ENCODE results near the gene VMO1.
A peak's percentile ranks its signal among the peaks of the same experiment; 100 is the strongest.
"Not testable (repeated sequence)": the region's sequence is repeated elsewhere in the genome, so short reads cannot be mapped to it uniquely, and the experiment has no call there.

Gene VMO1, protein sequence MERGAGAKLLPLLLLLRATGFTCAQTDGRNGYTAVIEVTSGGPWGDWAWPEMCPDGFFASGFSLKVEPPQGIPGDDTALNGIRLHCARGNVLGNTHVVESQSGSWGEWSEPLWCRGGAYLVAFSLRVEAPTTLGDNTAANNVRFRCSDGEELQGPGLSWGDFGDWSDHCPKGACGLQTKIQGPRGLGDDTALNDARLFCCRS

DNA sequence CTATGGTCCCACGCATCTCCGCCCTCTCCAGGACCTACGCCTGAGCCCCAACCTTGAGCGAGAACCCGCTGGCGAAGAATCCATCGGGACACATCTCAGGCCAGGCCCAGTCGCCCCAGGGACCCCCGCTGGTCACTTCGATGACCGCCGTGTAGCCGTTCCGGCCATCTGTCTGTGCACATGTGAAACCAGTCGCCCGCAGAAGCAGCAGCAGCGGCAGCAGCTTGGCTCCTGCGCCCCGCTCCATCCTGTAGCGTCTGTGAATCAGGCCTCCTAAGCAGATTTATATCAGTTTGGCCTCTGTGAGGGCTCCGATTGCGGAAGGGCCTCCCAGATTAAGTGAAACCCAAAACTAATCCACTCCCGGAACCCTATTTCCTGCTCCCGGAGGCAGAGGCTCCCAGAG lies at the start of gene VMO1:
VMO1 (minus strand) TSS at position 259 of the 406 bp plus-strand sequence; CDS start at position 247, 12 bp downstream.
- H3K9me3 Mint-ChIP-seq, result no peaks in the 10 kb centered on the region
- H3K27me3 Mint-ChIP-seq (ENCODE audit: low read depth), result peaks cover 9% of the 10 kb centered on the region
- peak within 1 kb of the TSS; percentile 66 to 91 (median 78) for H3K4me3 Mint-ChIP-seq
- H3K4me1 Mint-ChIP-seq, result peaks cover 29% of the 10 kb centered on the region
- H3K27ac Mint-ChIP-seq, result peak within 1 kb of the TSS; percentile 60 to 92 (median 71)
- no peaks in the 10 kb centered on the region for H3K36me3 Mint-ChIP-seq (ENCODE audit: low read depth)
- TF ChIP-seq, protein P1, sequence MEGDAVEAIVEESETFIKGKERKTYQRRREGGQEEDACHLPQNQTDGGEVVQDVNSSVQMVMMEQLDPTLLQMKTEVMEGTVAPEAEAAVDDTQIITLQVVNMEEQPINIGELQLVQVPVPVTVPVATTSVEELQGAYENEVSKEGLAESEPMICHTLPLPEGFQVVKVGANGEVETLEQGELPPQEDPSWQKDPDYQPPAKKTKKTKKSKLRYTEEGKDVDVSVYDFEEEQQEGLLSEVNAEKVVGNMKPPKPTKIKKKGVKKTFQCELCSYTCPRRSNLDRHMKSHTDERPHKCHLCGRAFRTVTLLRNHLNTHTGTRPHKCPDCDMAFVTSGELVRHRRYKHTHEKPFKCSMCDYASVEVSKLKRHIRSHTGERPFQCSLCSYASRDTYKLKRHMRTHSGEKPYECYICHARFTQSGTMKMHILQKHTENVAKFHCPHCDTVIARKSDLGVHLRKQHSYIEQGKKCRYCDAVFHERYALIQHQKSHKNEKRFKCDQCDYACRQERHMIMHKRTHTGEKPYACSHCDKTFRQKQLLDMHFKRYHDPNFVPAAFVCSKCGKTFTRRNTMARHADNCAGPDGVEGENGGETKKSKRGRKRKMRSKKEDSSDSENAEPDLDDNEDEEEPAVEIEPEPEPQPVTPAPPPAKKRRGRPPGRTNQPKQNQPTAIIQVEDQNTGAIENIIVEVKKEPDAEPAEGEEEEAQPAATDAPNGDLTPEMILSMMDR (IDR thresholded peaks at IDR 0.05; ENCODE audit: unreplicated experiment in 3 of 3), result no peak

DNA sequence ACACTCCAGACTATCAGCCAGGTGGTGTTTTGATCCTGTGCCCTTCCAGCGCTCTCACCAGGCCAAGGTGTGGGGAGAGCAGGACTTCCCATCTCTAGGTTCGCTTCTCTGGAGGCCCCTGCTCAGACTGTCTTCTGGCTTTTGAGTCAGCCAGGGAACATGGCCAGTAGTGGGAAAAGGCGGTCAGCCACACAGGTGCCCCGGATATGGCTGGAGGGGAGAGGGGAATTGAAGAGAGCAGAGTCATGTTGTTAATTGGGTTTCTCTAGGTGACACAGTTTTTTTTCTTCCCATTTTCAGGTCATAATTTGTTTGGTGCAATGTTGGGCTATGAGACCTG lies 48.5 kb upstream of the VMO1 start:
- Mint-ChIP-seq H3K27me3 (ENCODE audit: low read depth) (no peaks in the 10 kb centered on the region), H3K36me3 (ENCODE audit: low read depth) (peaks cover 6% of the 10 kb centered on the region), H3K4me3 (peak overlapping the region; percentile 86 to 97 (median 91)), H3K27ac (peak overlapping the region; percentile 74 to 94 (median 91)), H3K4me1 (peaks cover 44% of the 10 kb centered on the region), H3K9me3 (no peaks in the 10 kb centered on the region)
- TF ChIP-seq, protein P1 (IDR thresholded peaks at IDR 0.05; ENCODE audit: unreplicated experiment in 3 of 3), result no peak

DNA sequence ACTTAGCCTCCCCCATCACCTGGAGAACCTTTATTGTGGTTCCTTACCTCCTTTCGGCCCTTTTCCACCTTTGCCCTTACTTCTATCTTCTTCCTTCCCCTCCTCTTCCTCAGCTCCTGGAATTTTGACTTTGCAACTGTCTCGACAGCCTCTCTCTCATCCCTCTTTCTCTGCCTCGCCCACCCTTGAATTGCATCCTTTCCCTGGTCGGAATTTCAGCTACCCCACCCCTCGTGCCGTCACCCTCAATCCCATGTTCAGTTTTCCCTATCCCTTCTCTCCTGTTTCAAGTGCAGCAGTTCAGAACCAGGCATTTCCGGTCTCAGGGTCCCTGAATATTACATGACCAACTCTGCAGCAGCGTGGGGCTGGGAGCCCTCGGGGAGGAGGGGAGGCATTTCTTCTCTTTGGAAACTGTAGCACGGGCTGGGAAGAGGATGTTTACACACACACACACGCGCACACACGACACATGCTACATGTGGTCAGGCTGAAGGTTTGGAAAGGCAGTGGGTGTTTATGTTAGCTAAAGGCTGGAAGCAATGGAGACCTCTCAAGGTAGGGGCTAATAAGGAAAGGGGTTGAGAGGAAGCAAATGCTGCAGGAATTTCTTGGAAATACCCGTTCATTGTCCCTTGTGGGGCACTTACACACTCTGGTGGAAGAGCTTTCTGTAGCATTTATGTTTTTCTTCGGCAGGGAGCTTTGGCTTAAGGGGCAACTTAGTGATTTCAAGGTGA lies 47.9 kb upstream of the VMO1 start:
- peak overlapping the region; percentile 86 to 97 (median 91) for H3K4me3 Mint-ChIP-seq
- H3K4me1 Mint-ChIP-seq, result peaks cover 38% of the 10 kb centered on the region
- TF ChIP-seq, protein P1 (IDR thresholded peaks at IDR 0.05; ENCODE audit: unreplicated experiment in 3 of 3), result no peak
- peak overlapping the region; percentile 74 to 94 (median 91) for H3K27ac Mint-ChIP-seq
- no peaks in the 10 kb centered on the region for H3K9me3 Mint-ChIP-seq
- H3K36me3 Mint-ChIP-seq (ENCODE audit: low read depth), result peaks cover under 1% of the 10 kb centered on the region
- no peaks in the 10 kb centered on the region for H3K27me3 Mint-ChIP-seq (ENCODE audit: low read depth)

DNA sequence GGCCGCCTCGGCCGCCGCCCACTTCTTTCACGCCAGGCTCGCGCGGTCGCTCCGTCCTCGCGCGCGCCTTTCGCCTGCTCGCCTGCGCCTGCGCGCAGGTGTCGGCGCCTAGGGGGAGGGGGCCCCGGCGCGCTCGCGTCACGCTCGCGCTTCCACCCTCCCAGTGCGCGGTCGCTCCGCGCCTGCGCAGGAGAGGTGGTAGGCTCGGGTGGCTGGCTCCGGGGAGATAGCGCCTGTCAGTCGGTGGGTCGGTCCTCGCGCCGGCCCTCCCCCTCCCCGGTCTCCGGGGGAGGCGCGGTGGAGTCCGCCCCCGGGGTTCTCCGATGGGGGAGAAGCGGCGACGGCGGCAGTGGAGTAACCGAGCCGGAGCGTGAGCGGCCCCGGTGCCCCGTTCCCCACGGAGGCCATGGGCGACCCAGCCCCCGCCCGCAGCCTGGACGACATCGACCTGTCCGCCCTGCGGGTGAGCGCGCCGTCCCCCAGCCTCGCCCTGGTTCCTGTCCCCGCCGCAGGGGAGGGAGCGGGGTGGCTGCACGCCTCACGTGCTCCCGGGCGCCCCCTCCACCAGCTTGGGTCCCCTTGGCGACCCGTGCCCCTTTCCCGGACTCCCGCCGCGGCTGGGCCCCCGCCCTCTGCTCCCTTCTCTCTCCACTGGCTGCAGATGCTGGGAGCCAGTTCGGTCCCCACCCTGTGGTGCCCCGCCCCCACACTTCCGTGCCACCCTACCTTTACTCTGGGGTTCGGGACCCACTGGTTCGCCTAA lies 47.2 kb upstream of the VMO1 start, which contains the start of gene MINK1:
MINK1 (plus strand) TSS at position 163 of the 763 bp plus-strand sequence; CDS start at position 407, 244 bp downstream.
- H3K4me3 Mint-ChIP-seq, result peak within 1 kb of the TSS; percentile 86 to 97 (median 91)
- TF ChIP-seq, protein P1 (IDR thresholded peaks at IDR 0.05; ENCODE audit: unreplicated experiment in 3 of 3), result no peak
- peak within 1 kb of the TSS; percentile 90 to 94 (median 94) for H3K27ac Mint-ChIP-seq
- no peaks in the 10 kb centered on the region for H3K27me3 Mint-ChIP-seq (ENCODE audit: low read depth)
- no peaks in the 10 kb centered on the region for H3K36me3 Mint-ChIP-seq (ENCODE audit: low read depth)
- peaks cover 35% of the 10 kb centered on the region for H3K4me1 Mint-ChIP-seq
- H3K9me3 Mint-ChIP-seq, result no peaks in the 10 kb centered on the region

DNA sequence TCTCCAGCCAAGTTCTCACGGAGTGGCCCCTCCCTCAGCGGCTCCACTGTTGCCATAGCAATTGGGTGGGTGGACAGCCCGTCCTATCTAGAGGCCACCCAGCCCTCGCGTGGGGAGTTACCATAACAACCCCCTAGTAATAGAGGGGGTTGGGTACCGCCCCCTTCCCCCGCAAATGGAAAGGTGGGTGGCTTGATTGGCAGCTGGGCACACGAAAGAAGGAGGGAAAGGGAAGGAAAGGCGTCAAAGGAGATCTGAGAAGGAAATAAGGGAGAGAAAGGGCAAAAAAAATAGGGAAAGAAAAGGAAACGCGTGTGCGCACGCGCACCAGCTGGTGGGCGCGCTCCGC lies 46.6 kb upstream of the VMO1 start:
- peak overlapping the region; percentile 86 to 95 (median 88) for H3K4me3 Mint-ChIP-seq
- not testable (repeated sequence) for H3K36me3 Mint-ChIP-seq (ENCODE audit: low read depth)

DNA sequence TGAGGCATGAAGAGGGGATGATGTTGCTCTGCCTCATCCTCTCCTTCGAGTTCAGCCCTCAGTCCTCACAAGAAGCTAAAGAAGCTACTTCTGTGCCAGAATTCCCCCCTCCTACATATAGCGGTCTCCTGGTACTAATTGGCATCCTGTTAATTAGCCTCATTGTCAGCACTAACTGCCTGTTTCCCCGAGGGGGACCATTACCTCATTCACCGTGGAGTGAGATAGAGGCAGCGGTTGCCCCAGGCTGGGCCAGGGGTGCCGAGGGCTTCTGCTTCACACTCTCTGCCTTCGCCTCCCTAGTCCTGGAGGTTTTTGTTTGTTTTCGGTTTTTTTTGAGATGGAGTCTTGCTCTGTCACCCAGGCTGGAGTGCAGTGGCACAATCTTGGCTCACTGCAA lies 41.2 kb upstream of the VMO1 start:
- no peak overlapping the region for H3K27ac Mint-ChIP-seq
- H3K36me3 Mint-ChIP-seq (ENCODE audit: low read depth), result no peaks in the 10 kb centered on the region
- no peaks in the 10 kb centered on the region for H3K27me3 Mint-ChIP-seq (ENCODE audit: low read depth)
- TF ChIP-seq, protein P1 (IDR thresholded peaks at IDR 0.05; ENCODE audit: unreplicated experiment in 3 of 3), result no peak
- no peaks in the 10 kb centered on the region for H3K9me3 Mint-ChIP-seq
- no peak overlapping the region for H3K4me3 Mint-ChIP-seq
- H3K4me1 Mint-ChIP-seq, result no peaks in the 10 kb centered on the region

More for the DNA sequence above, 46.6 kb upstream of the VMO1 start:
- Mint-ChIP-seq H3K27ac (peak overlapping the region; percentile 90 to 94 (median 94)), H3K4me1 (peaks cover 29% of the 10 kb centered on the region)
- H3K9me3 Mint-ChIP-seq; H3K27me3 Mint-ChIP-seq (ENCODE audit: low read depth): not testable (repeated sequence)

All from nephron (organoid).